NCI-H1092 treated with DMSO at 0.1 percent for 48 hours (cell line): ENCODE measurements around the gene HSF4.
"Not testable (repeated sequence)": the region's sequence is repeated elsewhere in the genome, so short reads cannot be mapped to it uniquely, and the experiment has no call there.

ENCODE experiments used
- DNase-seq: peaks from one replicate; lab custom pipeline; 2025; lab: John Stamatoyannopoulos, UW

The HSF4 gene, protein sequence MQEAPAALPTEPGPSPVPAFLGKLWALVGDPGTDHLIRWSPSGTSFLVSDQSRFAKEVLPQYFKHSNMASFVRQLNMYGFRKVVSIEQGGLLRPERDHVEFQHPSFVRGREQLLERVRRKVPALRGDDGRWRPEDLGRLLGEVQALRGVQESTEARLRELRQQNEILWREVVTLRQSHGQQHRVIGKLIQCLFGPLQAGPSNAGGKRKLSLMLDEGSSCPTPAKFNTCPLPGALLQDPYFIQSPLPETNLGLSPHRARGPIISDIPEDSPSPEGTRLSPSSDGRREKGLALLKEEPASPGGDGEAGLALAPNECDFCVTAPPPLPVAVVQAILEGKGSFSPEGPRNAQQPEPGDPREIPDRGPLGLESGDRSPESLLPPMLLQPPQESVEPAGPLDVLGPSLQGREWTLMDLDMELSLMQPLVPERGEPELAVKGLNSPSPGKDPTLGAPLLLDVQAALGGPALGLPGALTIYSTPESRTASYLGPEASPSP

DNA sequence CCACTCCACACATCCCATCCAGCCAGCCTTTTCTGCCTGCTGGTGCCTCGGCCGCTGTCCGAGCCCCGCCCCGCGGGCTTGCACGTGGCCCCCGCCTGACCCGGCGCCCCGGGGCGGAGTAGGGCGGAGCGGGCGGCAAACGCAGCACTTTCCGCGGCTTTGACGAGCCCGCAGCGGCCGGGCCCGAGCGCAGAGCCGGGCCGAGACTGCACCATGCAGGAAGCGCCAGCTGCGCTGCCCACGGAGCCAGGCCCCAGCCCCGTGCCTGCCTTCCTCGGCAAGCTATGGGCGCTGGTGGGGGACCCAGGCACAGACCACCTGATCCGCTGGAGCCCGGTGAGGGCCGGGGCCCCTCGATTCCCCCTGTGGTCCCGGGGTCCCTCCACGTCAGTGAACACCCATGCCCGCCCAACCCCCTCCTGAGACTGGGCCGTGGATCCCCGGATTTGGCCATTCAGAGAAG, at the start of gene HSF4:
Gene HSF4 (plus strand): TSS at position 147 of the 463 bp plus-strand sequence. CDS start 67 bp downstream, at position 214.
- no peak for DNase-seq

DNA sequence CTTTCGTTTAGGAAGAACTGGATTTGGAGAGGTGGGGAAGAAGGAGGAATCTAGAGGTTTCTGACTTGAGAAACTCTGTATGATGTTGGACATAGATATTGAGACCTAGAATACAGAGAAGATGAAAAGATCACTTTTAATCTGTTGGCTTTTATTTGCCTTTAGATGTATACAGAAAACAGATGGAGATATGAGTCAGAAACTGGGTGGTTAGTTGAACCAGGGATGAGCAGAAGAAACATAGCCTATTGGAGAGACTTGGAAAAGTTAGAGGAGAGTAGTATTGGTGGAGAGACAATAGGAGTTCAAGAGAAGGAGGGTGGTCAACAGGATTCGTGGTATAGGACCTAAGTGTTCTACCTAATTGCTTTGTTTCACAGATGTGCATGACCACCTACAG, 49.8 kb upstream of the HSF4 start:
- no peak for DNase-seq

DNA sequence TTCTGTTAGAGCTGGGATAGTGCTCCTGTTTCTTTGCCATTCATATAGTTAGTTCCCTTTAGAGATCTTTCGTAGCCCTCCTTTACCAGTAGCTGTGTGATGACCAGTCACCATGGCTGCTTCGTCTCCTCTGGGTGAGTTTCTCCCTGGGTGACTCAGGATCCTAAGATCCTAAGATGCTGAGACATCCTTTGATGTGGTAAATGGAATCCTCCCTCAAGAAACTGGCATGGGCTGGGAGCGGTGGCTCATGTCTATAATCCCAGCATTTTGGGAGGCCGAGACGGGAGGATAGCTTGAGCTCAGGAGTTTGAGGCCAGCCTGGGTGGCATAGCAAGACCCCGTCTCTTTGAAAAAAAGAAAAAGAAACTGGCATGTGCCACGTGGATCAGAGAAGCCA, 48.9 kb upstream of the HSF4 start:
- DNase-seq: no peak

DNA sequence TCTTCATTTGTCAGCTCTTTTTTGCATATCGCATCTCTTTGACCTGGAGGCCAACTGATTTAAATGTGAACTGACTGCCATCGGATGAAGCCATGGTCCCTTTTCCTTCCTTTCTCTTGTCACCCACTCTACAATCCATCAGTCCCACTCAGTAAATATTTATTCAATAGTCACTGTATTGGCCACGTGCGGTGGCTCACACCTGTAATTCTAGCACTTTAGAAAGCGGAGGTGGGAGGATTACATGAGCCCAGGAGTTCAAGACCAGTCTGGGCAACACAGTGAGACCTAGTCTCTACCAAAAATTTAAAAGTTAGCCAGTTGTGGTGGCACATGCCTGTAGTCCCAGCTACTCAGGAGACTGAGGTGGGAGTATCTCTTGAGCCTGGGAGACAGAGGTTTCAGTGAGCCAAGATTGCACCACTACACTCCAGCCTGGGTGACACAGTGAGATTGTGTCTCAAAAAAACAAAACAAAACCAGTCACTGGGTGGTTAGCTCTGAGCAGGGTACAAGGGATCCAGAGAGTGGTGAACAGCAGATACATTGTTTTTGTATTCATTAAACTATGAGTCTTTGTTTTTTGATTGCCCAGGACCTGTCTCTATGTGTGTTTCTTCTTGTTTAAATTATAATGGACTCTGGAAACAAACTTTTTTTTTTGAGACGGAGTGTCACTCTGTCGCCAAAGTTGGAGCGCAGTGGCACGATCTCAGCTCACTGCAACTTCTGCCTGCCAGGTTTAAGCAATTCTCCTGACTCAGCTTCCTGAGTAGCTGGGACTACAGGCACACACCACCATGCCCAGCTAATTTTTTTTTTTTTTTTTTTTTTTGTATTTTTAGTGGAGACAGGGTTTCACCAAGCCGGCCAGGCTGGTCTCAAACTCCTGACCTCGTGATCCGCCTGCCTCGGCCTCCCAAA, 47.9 kb upstream of the HSF4 start:
- DNase-seq: no peak

DNA sequence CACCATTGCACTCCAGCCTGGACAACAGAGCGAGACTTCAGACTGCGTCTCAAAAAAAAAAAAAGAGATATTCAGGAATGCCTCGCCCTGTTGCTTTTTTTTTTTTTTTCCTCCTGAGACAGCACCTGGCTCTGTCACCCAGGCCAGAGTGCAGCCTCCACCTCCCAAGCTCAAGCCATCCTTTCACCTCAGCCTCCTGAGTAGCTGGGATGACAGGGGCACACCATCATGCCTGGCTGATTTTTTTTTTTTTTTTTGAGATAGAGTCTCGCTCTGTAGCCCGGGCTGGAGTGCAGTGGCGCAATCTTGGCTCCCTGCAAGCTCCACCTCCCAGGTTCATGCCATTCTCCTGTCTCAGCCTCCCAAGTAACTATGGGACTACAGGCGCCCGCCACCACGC, 46.8 kb upstream of the HSF4 start:
- no peak for DNase-seq

DNA sequence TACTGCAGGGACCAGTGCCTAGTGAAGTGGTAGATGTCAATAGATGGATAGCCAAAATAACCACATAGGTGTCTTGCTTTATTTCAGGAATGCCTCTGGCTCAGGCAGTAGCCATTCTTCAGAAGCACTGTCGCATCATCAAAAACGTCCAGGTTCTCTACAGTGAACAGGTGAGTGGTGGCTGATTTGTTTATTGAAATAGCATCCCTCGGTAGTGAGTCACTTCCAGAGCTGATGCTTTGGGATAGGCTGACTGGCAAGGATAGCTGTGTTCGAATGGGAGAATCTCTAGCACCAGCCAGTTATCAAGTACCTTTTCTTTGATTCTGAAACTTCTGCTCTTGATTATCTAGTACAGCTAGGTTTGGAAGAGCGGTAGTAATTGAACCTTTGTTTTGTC, 44.5 kb upstream of the HSF4 start:
- no peak for DNase-seq

DNA sequence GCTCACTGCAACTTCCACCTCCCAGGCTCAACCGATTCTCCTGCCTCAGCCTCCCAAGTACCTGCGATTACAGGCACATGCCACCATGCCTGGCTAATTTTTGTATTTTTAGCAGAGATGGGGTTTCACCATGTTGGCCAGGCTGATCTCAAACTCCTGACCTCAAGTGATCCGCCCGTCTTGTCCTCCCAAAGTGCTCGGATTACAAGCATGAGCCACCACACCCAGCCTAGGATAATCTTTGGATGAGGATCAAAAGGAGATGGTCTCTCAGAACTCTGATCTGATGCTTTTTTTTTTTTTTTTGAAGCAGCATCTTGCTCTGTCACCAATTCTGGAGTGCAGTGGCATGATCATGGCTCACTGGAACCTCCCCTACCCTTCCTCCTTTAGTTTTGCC, 41.7 kb upstream of the HSF4 start:
- DNase-seq: not testable (repeated sequence)

DNA sequence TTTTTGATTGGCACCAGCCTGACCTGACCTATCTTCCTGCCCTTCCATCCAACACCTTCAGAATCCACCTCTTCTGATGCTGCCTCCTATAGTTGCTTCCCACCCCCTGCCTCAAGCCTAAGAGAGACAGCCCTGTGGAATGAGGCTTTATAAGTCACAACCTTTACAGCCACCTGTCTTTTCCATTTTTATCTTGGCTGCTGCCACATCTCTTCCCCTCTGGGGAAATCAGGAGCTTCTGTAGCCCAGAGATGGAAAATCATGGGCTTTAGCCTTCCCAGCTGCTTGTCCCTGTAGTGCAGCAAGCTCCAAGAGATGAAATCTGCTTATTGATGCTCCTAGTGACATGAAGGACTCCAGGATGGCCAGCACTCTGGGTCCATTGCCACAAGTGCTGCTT, 36.1 kb upstream of the HSF4 start:
- DNase-seq: no peak

DNA sequence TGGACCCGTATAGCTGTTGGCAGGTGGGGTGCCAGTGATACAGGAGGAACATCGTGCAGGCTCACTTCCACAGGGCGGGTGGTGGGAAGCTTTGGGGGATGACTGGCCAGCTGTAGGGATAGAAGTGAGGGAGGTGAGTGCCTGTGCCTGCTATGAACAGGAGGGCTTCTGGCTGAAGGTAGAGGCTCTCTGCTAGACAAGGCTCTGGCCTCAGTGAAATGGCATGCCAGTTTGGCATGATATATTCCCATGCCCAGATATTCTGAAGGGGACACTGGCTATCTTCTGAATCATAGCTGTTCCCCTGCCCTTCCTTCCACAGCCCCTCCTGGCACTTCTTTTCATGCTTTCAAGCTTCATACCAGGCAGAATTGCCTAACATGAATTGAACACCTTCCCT, 35.7 kb upstream of the HSF4 start:
- DNase-seq: no peak

DNA sequence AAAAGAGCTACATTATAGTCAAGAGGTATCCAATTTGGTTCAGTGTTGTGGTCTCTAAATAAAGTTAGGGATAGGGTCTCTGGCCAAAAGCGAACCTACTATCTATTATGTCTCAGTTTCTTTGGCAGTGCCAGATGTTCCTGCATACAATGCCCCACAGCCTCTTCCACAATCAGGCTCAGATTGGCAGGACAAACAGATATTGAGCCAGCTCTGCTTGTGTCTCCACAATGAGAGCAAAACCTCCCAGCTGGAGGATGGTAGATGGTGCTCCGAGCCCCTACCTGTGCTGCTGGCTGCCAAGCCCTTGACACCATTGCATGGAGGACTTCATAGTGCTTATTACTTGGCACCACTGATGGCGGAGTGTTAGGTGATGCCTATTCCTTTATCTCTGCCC, 35.1 kb upstream of the HSF4 start:
- no peak for DNase-seq

DNA sequence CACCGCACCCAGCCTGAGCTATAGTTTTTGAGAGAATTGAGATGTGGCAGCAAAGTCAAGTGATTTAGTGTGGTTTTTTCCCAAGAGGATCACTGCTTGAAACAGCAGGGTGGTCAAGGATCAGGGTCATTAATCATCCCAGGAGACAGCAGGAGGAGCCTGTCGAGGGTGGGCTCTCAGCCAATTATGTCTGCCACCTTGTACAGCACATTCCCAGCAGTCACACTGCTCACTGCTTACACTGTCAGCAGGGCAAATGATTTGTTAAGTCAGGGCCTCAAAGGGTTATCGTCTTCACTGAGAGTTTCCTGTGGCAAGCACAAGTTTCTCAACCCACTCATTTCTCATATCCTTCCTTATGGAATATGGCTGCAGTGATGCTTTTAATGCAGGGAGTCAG, 26.9 kb upstream of the HSF4 start:
- no peak for DNase-seq

DNA sequence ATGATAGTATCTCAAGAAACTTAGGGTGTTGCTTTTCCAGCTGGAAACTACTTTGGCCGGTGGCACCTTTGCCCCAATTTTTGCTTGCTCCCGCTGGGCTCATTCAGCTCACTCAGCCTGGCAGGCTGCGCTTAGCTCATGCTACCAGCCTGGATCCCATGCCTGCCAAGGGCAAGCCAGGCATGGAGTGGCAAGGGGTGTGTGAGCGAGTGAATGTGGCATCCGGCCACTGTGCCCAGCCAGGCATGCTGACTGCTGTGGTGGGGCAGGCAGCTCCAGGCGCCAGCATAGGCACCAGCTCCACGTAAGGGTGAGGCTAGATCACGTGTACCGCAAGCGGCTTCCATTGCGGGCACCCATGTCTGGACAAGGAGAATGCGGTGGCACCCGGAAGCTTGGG, 23.2 kb upstream of the HSF4 start:
- DNase-seq: no peak

DNA sequence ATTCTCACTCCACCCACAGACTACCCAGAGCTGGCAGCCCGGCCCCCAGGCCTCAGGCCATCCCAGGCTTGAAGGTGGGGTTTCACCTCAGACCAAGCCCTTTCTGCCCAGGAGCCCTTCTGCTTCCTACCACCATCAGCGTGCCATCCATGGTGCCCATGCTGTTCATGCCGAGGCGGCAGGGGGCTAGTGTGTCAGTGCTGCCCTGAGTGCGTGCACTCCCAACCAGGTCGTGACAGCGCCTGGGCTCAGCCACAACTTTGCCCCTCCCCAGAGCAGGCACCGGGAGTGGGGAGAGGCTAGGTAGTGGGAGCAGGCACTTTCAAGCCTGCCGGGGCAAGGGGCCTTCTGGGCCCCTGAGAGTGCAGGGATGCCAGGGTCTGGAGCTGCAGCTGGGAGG, 22.2 kb upstream of the HSF4 start:
- DNase-seq: no peak

DNA sequence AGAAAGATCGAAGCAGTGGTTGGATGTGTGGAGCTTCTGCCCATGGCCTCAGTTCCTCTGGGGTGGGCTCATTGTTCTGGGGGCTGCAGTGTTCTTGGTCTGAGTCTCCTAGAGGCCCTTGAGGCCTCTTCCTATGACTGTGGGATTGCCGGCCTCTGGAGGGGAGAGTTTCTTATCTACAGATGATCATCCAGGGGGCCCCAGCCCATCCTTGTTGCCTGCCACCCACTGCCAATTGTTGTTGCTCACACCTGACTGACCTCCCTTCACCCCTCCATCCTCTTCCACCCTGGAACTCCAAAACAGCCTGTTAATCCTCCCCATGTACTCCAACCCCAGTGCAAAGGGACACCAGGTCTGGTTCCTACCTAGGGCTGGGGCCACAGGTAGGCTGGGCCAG, 19.6 kb upstream of the HSF4 start:
- no peak for DNase-seq

DNA sequence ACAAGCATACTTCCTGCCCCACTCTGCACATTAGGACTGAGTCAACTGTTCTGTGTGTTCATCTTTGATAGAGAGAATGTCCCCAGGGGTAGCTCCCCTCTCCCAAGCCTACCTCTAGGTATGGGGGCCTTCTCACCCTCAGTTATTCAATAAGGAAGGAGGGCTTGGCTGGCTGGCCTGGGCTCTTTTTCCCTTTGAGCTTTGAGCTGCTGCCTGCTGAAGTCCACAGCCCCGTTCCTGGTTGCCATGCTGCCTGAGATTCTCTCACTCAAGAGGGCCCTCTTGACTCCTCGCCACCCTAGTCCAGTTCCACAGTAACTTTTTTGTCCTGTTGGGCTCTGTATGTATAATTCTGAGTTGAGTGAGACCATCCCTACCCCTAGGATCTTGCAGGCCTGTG, 18.8 kb upstream of the HSF4 start:
- DNase-seq: no peak

DNA sequence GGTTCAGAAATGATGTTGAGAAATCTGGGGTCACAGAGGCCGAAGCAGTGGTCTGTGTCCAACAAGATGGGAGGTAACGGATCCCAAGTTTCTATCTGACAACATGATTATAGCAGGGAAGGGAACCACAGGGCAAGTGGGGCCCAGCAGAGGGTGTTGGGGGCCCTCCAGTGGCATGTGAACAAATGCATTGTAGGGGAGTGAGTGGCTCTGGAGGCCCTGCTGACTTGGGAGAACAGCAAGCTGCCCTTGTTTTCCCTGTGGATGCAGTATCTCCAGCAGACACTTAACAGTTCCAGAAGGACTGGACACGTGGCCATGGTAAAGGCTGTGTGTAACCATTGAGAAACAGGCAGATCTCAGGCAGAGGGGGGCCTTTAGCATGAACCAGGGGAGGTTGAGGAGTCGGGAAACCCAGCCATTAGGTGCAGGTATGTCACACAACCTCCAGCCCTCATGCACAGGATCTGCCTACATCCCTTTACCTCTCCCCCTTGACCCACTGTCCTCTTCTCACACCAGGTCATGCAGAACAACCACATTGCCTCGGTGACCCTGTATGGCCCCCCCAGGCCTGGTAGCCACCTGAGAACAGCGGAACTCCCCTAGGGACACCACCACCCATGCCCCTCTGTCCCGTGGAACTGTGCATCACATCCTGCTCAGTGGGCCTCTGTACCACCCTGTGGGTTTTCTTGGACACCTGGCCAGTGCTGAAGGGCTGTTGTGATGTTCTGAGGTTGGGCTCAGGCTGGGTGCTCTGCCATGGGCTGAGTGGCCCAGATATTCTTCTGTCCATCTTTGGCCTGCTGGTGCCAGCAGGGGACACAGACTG, 17.8 kb upstream of the HSF4 start:
- DNase-seq: no peak

DNA sequence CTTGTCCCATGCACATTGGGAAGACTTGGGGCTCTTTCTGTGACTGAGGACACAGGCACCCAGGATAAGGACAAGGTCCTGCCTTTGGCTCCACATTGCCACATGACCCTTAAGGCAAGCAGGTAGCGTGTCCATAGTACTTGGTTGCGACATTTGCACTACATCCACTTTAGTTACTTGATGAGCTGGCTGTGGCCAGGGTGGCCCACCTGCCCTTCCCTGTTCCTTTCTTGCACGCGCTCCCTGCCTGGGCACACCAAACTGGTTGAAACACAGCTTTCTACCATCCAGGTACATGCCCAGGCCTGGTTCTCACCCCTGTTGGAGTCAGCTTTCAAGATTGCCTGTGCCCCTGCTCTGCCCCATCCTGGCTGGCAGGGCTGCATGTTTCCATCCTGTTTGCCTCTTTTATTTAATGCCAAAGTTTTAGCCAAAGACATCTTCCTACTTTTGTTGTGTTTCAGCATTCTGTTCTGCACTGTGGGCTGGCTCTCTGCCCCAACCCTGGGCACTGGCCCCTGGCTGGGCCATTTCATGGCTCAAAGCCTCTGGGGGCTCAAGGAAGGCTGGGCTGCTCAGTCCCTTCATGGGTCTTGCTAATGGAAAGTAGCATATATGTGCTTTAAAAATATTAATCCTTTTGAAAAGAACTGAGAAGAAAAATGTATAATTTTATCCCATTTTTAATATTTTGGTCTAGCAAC, 17.0 kb upstream of the HSF4 start:
- DNase-seq: no peak

DNA sequence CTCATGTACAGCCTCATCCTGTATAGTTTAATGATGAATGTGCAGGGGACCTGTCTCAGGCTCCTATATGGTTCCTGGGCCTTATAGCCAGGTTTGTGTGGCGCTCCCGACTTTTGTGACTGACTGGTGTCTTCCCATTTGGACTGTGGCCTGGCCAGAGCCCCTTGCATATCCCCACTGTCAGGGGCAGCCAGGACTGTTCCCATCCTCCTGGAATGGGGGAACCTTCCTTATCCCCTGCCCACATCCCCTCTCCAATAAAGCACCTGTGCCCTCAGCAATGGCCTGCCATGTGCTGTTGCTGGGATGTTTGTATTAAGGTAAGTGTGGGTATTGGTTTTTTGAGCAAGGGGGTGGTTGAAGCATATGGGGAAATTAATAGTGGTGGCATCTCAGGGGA, 16.3 kb upstream of the HSF4 start:
- DNase-seq: no peak

DNA sequence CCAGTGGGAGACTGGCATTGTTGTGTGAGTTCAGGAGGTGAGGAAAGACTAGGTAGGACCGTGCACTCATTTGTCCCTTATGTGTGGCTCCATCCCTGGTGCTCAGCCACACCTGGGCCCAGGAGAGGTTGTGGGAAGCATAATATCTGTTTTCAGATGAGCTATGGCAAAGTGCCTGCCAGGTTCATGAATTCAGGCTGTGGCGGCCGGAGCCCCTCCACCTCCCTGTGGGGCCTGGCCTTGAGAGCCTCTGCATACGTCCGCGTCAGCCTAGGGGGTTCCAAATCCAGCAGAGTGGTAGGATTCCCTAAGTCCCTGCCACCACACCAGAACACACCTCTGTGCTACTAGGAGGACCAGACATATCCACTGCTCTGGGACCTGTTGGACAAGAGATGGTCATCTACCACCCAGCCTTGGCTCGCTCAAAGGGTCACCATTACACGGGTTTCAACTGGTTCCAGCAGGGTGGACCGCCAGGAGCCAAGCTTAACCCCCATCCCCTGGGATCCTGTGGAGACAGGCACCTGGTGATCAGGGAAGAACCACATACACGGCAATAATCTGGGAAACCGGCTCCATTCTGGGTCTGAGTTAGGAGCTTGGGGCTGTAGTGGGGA, 15.8 kb upstream of the HSF4 start:
- no peak for DNase-seq

DNA sequence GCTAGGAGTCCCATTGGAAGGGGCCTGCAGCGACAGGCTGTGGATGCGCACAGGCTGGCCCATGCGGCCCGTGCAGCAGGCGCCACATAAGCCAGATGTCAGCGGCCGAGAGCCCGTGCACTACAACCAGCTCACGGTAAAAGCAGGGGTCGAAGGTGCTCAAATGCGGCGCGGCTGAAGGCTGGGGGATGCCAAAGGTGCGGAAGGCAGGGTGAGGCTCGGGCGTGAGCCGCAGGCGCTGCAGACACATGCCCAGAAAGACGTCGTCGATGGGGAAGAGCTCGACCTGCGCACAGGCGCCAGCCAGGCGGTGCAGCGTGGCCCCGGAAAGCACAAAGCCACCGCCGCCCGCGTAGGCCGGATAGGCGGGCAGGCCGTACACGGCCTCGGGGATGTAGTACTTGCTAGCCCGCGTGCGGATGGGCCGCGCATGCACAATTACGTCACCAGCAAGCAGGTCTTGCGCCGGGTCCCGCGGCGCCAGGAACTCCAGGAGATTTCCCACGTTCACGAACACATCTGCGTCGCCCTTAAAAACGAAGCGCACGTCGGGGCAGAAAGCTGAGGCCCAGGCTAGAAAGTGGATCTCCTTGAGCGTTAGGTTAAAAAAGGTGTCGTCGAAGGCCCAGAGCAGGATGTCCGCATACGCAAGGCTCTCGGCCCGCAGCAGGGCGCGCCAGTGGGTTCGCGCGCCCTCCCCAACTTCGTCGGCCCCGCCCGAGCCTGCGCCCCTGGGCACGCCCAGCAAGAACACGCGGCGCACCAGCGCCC, 15.1 kb upstream of the HSF4 start:
- DNase-seq: no peak
